UCSD-AML1 (cell line): ENCODE results near the gene ENPP7.

ENCODE experiments used
- DNase-seq: peaks from one replicate; lab custom pipeline; 2025; ENCODE audit not compliant: unreplicated experiment; lab: John Stamatoyannopoulos, UW

The ENPP7 gene

DNA sequence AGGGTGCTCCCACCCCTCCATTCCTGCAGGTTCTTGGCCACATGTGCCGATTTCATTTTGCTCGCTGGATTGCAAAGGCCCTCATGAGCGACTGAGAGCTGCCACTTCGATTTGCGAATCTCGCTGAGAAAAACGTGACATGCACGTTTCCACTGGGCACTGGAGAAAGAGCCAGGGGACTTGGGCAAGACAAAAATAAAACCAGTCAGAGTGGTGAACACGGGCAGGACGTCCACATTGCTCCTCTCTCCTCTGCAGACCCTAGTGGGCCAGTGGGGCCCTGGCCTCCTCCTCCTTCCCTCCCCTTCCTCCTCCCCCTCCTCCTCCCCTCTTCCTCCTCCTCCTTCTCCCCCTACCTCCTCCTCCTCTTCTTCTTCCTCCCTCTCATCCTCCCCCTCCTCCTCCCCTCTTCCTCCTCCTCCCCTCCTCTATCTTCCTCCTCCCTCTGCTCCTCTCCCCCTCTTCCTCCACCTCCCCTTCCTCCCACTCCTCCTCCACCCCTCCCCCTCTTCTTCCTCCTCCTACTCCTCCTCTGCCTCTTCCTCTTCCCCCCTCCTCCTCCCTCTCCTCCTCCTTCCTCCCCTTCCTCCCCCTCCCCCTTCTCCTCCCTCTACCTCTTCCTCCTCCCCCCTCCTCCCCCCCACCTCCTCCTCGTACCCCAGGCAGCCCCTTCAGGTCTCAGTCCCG lies 28.1 kb upstream of the ENPP7 start:
- no peak for DNase-seq

GRCh38 chr17:79704691-79705090 lies 26.1 kb upstream of the ENPP7 start:
- DNase-seq: no peak

- no peak for DNase-seq
These were observed 25.1 kb upstream of the ENPP7 start for GRCh38 chr17:79705674-79706073.

GRCh38 chr17:79706931-79707850 lies 23.6 kb upstream of the ENPP7 start:
- DNase-seq: no peak

DNA sequence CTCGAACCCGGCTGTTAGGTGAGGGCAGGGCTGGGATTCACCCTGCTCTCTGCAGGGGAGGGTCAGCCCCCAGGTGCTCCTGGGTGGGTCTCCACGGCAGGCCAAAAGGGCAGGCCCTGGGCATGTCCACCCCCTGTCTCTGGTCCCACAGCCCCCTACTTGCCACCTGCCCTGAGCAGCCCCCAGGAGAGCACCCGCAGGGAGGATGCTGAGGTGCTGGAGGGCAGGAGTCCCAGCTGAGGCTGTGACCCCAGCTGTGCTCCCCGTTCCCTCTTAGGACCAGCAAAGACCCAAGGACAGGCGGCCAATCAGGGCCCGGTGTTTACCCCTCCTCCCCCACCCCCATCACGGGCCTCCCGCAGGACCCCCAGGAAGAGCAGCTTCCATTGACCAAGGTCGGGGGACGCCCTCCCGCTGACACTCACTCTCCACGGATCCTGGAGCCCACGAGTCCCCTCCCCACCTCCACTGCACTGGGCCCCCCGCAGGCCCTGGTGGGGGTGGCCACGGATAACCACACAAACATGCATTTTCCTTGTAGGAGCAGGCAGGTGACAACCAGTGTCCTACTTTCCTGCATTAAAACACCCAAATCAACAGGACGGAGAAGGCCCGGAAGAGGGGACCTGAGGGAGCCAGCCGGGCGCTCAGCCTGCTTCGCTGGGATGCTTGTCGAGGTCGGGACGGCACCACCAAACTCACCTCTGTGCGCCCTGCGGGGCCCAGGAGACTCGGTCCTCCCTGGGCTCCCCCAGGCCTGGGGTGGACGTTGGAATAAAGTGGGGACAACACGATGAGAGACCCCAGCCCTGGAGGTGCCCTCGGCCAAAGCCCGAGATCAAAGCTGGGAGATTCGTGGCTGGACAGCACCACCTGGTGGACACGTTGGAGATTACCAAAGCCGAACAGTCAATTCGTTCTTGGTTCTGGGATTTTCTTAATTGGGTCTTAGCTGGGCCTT lies 22.5 kb upstream of the ENPP7 start:
- peak; percentile 34 for DNase-seq

- no peak for DNase-seq
These were observed 18.9 kb upstream of the ENPP7 start for GRCh38 chr17:79711715-79712305.

GRCh38 chr17:79713391-79713790 lies 17.4 kb upstream of the ENPP7 start:
- DNase-seq: no peak

DNA sequence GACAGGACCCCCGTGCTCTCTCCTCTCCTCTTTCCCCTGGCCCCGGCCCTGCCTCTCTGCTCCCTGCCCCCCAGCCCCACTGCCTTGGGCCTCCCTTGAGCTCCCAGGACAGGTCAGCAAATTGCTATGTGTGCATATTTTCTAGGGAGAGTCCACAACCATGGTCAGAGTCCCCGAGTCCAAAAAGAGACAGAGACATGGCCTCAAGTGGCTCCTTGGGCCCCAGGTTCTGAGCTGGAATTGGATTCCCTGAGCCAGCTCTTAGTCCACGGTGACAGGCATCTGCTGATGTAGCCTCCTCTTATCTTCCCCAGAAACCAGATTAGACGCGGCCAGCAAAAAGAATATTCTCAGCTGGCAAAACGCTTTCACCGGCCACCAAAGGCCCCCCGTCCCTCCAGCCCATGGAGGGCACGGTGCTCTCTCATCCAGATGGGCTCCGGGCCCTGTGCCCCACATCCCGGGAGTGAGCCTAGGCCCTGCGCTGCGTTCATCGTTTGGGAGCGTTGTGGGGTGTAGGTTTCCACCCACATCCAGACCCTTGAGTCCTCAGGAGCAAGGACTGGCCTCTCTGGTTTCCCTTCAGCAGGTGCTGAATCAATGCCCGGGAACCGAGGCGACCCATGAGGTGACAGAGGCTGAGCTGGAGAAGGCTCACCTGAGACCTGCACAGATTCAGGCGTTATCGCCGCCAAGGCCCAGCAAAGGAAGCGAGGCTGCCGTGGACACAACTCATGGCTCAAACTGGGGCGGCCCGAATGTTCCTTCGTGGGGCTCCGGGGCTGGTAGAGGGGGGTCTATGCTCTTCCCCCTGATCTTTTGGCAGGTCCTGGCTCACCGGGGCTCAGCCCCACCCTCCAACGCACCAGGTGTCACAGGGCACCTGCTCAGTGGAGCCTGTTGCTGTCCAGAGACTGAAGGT lies 16.3 kb upstream of the ENPP7 start:
- no peak for DNase-seq

DNA sequence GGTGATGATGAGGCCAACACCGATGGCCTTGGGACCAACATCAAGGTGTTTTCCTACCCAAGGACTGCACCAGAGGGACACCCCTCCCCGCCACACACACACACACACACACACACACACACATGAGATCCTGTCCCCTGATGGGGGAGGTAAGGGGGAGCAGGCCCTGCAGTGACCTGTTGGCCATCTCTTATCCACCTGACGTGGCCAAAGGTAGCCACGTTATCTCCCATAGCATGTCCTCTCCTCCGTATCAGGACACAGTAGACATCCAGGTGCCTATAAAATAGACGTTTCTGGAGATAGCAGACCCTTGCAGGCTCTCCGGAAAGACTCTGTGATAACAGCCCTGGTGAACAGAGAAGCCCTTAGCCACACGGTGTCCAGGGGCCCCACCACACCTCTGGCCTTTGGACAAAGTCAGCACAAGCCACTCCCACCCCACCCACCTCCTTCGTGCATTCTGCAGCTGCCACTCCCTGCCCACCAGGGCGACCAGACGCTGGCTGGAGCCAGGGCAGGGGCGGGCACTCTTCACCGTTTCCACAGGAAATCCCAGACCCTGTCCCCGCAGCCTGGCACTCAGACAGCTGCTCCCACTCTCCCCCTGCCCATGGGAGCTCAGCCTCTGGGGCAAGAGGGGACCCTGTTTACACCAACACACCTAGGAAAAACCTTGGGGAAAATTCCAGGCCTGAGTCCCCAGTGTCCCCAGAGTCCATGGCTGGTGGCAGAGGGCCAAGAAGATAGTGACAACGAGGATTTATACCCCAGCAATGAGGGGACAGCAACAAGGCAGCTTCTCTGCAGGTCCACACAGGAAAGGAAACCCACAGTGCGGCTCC lies 15.4 kb upstream of the ENPP7 start:
- no peak for DNase-seq

DNA sequence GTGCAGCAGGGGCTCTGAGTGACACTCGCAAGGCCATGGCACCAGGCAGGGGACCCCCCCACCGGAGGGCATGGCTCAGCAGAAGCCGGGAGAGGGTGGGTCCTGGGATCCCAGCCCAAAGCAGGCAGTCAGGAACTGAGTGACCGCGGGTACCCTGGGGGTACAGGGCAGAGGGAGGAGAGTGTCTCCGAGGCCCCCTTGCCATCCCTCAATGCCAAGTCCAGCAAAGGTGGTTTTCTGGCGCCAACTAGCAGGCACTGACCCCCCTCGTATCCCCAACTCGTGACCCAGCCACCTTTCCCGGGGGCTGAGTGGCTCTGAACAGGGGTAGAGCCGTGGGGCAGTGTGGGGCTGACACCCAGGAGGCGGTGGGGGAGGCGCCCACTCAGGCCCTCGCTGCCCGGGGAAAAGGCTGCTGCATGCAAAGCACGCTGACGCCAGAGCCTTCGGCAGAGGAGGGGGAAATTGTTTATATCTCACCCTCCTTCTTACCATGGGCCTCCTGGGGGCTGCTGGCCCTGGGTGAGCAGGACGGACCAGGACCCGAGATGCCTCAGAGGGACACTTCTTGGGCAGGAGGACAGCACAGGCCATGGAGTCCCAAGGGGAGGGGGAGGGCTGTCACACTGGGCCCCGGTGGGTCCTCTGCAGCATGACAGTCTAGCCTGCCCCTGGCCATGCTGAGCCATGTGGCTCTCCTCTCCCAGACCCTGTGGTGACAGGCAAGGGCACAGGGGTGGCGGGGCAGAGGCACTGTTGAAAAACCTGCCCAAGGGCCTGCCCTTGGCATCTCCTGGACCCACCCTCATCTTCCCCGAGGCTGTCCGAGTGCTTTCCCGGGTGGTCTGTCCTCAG lies 14.6 kb upstream of the ENPP7 start:
- DNase-seq: no peak

- no peak for DNase-seq
These were observed 9.9 kb upstream of the ENPP7 start for GRCh38 chr17:79720705-79721292.

DNA sequence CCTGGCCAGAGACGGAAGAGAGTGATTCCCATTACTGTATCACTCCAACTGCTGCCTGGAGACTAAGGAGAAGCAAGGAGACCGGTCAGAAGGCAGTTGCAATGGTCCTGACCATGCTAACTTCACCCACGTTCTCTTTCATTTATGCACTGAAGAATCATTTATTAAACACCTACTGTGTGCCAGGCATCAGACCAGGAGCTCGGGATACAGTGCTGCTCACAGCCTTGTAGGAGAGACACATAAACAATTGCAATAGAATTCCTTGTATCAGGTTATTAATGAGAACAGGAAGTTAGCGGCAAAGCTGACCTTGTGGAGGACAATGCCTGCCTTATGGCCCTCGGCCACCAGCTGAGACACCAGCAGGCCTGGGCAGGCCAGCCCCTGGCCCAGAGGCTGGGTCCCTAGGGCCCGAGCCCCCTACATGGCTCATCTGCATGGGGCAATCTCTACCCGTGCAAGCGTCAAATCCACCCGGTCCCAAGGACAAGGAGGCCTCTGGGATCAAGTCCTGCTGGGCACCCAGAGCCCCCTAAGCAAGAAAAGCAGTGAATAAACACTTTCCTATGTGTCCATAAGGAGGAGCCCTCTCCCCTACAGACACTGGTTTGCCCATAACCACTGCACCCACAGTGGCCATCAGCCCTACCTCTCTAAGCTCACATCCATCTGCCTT lies 8.6 kb upstream of the ENPP7 start:
- DNase-seq: no peak

GRCh38 chr17:79722787-79723186 lies 8.0 kb upstream of the ENPP7 start:
- no peak for DNase-seq

DNA sequence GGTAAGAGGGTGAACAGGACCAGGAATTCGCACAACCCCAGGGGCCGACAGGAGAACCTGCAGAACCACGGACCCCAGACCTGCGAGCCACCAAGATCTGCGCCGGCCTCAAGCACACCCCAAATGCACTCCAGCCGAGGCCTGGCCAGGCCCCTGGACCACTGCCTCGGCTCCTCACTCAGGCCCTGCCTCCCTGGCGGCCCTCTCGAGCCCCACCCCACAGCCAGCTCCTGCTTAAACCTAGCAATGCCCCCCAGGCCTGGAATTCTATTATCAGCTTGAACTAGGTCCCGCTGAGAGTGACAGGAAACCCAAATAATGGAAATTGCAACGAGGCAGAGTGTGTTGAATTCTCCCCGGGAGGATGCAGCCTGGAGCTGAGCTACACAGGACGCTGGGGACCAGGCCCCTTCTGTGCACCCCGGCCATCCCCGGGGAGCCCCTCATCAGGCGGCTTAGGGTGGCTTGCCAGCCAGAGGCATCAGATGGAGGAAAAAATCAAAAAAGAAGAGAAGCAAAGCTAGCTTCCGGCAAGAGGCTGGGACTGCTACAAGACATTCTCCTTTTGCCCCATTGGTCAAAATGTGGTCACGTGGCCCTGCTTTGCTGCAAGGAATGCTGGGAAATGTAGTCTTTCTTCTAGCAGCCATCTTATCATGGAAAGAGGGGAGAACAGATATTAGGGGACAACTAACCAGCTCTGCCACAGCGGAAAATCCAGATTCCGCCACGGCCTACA lies 2.4 kb upstream of the ENPP7 start:
- peak; percentile 63 for DNase-seq

GRCh38 chr17:79728908-79729471 lies 1.8 kb upstream of the ENPP7 start:
- DNase-seq: no peak

DNA sequence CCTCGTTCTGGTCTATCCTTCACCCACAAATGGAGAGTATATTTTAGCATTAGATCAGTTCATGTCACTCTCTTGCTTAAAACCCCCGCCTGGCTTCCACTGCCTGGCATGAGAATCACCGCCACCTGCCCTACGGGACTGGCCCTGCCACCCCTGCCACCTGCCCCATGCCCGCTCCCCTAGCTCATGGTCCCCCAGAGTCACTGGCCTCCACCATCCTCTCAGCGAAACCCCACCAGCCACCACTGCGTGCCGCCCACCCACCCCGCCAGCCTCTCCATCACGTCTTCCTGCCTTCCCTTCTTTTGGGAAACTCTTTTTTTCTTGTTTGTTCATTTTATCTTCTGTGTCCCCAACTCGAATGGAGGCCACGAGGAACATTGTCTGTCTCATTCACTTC lies 982 bp upstream of the ENPP7 start:
- DNase-seq: no peak
